HG02973 (cell line): ENCODE results near the gene IL21.
"Not testable (repeated sequence)": the region's sequence is repeated elsewhere in the genome, so short reads cannot be mapped to it uniquely, and the experiment has no call there.

Source experiments
- ATAC-seq: cut with Tn5 transposase; IDR thresholded peaks from one replicate; pipeline ENCODE4 v1.9.1; 2021; ENCODE audit warnings: moderate library complexity; ENCODE audit not compliant: unreplicated experiment

The IL21 gene

DNA sequence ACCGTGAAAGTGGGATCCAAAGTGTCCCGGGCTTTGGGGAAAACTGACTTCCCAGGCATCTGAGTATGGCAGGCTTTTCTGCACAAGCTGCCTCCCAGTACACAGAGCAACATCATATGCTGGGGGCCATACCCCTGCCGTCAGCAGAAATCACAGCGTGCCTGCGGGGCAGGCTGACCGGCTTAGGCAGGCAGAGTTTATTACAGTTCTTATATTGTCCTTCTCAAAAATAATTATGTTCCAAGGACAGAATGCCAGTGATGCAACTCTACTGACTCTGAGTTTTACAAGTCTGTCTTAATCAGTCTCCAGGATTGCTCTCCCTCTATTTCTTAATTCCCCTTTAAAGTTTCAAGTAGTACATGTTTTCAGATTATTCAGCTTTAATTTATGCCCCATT lies 37.0 kb downstream of the IL21 start:
- no peak for ATAC-seq

DNA sequence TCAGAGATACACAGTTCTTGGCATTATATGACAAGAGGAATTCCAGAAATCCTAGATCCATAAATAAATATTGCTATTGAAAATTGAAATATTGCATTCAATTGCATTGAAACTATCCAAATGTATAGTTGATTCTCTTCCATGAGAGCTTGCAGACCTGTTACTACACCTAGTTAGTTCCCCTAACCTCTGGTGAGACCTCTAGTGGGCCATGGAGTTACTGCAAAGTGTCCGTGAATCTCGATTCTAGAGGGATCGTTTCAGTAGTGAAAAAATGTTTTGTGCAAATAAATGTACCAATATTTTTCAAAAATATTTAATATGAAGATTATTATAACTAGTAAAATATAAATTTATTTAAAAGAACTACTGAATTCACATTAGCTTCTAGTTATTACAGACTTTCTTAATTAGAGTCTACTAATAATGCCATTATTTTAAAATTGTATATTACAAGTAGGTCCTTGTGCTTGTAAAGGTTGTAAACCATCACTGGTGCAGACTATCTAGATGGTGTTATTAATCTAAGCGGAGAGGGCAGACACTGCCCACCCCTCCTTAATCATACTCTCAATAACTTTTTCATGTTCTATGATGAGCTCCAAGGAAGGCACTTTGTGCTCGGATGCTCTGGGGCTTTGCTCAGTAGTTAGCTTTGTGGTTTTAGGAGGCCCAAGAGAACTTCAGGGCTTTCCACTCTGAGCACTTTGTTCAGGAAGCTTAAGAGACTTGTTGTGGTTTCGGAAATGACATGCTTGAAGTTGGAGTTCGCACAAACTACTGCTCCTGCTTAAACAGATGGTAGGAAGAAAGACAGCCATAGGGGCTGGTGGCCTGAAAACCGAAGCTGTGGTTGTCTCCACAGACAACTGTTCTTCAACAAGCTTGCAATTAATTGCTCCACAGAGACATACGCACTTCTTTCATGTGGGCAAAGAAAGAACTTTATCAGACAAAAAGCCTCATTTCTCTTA lies 42.8 kb downstream of the IL21 start:
- peak; percentile 71 for ATAC-seq

DNA sequence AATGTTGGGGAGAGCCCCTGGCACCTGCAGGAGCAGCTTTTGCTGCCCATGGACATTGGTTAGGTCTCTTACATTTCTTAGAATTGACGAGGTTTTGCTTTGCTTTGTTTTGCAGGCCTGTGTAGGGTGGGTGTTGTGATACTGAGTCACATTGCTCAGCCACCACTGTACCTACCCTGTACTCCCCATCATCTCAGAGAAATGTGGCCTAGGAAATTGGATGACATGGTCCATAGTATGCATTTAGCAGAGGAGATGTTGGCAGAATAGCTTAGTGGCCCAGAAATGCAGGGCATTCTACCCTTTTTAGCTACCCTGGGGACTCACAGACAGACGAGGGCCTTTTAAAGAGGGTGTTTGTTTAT lies 43.7 kb downstream of the IL21 start:
- ATAC-seq, result no peak

DNA sequence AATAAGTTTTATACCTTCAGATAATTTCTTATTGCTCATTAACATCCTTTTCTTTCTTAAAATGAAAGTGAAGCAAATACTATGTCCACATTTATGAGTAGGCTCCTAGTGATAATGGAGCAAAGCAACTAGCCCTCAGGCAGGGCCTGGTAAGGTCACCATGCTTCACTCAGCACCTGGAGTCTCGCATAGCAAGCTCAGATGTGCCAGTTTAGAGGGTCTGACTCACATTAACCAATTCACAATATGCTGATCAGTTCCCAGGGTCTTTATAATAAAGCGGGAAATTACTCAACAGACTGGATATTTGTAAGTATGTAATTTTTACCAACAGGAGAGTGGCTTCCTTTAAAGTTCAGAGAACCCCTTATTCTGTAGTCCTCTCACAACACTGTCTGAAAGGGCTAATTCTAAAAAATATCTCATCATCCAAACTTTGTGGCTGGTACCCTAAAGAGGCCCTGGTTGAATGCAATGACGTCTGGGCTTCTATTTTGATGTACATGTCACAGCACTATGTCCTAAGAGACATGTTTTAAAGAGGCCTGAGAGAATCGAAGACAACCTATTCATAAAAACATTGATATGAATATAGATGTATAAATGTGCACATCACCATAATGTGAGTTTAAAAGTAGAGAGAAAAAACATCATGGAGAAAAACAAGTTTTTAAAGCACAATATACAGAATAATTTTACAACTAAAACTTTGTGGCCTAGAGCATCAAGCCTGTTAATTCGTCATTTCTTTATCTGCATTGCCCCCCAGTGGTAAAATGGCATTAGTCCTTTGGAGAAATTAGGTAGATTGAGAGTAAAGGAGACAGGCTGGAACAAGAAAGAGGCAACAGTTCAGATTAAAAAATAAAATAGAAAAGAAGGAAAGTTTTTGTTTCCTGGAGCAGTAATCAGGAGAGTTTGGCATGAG lies 44.3 kb downstream of the IL21 start:
- no peak for ATAC-seq

DNA sequence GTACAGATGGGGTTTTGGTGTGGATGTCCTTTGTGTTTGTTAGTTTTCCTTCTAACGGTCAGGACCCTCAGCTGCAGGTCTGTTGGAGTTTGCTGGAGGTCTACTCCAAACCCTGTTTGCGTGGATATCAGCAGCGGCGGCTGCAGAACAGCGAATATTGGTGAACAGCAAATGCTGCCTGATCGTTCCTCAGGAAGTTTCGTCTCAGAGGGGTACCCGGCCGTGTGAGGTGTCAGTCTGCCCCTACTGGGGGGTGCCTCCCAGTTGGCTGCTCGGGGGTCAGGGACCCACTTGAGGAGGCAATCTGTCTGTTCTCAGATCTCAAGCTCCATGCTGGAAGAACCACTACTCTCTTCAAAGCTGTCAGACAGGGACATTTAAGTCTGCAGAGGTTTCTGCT lies 46.5 kb downstream of the IL21 start:
- ATAC-seq, result not testable (repeated sequence)

DNA sequence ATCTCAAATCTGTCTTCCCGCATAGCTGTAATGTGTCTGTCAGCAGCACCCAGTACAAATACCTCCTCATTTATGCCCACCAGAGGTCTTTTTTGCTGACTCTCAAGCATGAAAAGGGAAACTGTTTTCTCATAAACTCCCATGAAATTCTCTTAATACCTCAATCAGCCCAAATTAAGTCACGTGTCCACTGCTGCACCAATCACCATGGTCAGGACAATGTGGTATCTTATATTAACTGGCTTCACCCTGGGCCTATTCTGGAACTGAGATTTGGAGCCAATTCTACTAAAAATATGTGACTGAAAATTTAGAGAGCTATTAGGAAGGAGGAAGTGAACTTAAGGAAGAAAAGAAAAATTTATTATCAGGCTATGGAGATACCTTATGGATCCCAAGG lies 58.4 kb downstream of the IL21 start:
- no peak for ATAC-seq
